NCI-H2196 (cell line): Measurements from ENCODE around the gene KSR1.
"Not testable (repeated sequence)": the region's sequence is repeated elsewhere in the genome, so short reads cannot be mapped to it uniquely, and the experiment has no call there.

Experiments
- DNase-seq: peaks from one replicate; lab custom pipeline; 2025; ENCODE audit not compliant: unreplicated experiment; lab: John Stamatoyannopoulos, UW

KSR1 gene

DNA sequence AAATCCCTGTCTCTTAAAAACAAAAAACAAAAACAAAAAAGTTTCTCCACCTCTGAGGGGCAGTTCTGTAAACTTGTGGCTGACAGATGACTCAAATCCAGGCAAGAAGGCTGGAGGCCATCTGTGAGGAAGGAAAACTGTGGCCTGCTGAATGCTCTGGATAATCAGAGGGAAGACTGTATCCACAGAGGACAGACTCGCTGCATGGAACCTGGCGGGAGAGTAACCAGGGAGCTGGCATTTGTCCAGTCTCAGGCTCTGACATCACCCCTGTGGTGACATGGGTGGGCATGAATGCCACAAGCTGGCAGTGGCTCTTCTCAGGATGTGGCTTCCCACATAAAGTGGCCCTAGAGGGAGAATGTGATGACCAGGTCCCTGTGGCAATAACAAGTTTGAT, 2.8 kb upstream of the KSR1 start:
- no peak for DNase-seq

DNA sequence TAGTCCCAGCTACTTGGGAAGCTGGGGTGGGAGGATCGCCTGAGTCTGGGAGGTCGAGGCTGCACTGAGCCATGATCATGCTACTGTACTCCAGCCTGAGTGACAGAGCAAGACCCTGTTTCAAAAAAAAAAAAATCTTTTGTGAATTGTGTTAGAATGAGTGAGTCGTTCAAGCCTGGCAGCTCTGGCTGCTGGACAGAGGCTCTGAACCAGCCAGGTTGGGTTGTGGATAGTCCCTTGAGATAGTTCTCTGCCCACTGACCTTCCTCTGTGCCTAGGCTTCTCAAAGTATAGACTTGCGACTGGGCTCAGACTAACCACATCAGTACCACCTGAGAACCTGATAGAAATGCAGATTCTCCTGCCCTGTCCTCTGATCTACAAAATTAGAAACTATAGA, 2.2 kb upstream of the KSR1 start:
- DNase-seq, result no peak

DNA sequence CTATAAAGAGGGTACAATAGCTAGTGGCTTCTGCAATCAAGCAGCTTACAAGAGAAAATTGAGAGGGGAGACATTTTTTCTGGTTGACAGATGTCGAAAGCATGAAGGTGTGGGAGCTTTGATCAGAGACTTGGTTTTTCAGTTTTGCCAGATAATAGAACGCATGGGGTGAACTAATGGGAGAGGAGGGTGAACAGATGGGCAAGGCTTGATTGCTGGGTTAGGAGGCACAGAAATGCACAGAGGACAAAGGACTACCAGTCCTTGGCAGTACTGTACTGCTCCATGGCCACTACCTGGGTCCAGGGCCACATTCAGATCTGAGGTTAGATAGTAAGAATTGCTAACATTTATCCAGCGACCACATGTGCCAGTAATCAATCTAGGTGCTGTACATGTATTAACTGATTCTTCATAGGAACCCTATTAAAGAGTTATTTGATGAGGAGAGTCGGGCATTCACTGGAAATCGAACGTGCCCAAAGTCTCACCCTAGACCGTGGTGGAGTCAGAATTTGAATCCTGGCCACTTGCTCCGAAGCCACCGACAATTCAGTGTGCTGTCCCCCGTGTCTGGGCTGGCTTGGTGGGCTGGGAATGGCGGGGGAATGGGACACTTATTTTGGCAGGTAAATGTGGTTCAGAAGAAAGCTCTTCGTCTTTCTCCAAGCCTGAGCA, 873 bp upstream of the KSR1 start:
- no peak for DNase-seq

DNA sequence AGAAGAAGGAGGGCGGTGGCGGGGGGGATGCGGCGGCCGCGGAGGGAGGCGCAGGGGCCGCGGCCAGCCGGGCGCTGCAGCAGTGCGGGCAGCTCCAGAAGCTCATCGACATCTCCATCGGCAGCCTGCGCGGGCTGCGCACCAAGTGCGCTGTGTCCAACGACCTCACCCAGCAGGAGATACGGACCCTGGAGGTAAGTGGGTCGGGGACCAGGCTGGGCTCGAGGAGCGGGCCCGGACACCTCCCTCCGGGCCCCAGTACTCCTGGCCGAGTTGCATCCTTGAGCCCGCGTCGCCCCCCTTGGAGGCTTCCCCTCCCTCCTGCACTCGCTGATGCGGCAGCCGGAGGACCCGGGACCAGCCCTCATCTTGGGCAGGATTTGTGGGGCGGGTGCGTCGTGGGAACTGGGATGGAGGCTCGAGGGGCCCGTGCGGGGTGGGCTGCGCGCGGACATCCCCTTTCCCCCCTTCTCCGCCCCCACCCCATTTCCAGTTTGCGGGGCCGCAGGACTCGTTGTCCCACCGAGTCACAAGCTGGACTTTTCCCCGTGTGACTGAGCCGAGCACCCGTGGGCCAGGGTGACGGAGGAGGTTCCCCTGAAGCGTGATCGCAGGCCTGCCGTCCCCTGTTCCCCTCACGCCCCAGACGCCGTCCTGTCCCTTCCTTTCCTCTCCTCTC, 572 bp downstream of the KSR1 start:
- no peak for DNase-seq

DNA sequence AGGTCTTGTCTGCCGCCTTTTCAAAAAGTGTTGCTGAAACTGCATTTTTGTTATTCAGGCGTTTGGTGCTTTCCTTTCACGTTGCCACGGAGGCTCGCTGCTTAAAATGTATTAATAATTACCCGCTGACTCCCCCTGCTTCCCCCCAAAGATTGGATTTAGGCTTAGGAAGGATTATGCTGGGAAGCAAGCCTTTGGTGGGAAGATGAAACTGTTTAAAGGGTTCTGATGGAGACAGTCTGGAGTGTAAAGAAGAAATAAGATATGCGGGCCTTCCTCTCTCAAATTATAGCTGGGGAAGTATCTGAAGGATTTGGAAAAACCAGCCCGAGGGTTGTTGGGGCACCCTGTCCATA, 1.1 kb downstream of the KSR1 start:
- DNase-seq, result no peak

DNA sequence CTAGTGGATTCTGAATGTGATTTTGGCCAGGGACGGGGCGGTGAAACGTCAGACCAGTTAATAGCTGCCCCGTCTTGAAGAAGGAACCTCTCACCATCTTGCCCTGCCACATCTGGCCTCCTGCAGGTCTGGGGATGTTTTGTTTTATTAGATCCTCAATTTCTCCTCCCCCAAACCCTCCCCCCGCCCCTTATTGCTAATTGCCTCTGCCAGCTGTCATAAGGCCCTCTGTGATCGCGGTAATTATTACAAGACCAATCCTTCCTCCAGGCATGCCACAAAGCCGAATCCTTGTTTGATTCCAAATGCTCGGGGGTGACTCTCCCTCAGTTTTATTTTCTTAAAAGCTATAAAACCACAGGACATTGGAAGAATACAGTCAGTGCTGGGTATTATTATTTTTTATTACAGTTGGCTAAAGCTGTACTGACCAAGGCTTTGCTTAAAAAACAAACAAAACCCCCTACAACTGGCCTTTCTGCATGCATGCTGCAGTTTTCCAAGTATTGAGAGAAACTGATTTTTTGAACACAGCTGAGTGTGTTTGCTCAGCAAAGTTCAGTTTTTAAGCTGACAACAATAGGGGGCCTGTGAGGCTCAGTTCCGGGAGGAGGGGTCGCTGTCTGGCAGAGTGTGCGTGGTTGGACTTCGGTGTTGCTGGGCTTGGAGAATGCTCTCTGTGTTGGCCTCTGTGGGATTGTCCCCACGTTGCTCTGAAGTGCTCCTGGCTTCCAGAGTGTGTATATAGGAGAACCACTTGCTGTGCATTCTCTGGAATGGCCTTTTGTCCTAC, 1.7 kb downstream of the KSR1 start:
- DNase-seq, result no peak

DNA sequence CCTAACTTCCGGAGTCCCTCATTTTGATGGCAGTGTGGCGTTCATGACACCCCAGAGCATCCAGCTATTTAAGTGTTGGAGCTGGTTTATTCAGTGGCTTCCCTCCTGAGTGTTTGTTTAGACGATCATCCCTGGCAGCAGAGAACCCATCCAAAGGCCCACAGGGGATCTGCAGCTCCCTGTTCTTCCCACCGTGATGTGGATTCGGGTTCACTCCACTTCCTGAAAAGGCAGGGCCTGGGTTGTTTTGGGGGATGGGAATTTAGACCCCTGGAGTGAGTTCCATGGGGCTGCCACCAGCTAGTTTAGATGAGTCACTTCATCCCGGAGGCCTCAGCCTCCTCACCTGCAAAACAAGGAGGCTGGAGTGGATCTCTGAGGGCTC, 2.3 kb downstream of the KSR1 start:
- no peak for DNase-seq

DNA sequence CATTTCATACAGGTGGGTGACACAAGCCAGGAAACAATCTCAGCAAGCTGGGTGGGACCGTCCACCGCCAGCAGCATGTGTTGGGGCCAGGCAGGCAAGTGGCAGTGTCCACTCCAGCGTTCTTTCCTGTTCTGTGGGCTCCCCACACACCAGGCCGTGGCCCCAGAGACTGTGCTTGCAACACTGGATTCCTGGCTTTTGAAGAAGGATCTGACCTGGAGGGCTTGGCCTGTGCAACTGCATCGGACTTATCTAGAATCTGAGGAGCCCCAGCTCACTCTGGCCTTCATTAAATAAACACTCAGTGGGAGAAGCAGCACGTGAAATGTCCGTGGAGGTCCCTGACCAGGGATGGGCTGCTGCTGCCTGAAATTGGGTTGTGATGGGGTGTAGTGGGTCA, 3.2 kb downstream of the KSR1 start:
- no peak for DNase-seq

DNA sequence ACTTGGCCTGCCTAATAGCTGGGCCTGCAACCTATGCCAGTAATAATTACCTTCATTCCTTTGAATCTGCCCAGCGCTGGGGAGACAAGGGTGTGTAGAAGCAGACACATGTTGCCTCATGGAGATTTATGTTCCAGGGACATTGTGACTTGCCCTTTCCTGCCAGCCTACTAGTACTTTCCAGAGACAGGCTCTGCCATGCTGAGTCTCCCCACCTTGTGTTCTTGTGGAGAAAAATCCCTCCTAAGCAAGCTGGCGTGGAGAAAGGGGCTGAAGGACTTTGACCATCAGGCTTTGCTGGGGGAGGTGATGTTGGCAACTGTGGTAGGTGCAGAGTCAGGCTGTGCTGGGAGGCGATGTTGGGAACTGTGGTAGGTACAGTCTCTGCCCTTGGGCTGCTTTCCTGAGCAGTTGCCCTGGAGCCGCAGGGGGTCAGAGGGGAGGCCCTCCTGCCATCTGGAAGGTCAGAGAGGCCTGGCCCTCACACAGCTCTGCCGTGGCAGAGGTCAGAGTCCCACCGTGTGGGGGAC, 4.0 kb downstream of the KSR1 start:
- no peak for DNase-seq

DNA sequence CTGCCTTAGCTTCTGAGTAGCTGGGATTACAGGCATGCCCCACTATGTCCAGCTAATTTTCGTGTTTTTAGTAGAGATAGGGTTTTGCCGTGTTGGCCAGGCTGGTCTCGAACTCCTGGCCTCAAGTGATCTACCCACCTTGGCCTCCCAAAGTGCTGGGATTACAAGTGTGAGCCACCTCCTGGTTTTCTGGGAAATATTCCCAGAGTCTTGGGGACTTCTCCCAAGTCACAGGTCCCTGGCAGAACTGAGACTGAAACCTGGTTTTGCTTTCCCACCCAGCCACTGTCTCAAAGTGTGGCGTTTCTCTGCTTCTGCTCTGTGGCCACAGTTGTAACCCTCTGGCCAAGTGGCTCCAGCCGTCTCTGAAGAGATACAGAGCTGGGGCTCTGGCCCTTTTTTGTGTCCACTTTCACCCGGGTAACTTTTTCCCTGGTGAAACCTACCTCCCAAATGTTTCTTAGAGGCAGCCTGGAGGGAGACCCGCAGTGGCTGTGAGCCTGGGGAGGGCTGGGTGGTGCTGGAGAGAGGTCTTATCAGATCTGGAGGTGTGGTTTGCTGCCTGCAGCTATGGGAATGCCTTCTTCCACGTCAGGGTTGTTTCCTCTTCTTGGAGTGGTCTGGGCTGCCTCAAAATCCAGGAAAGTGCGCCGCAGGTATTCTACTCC, 5.1 kb downstream of the KSR1 start:
- no peak for DNase-seq

DNA sequence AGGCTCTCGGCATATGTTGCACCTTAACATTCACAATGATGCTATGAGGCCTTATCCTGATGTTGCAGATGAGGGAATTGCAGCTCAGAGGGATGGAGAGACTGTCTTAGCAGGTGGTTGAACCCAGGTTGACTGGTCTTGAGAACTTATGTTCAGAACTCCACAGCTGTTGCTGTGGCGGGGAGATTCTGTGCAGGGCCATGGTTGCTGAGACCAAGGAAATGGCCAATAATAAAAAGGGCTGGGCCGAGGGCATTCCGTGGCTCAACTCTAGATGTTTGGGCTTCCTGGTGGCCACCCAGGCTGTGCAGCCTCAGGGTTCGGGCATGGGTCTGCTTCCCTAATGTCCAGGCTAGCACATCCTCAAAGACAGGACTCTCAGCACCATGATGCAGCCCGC, 5.9 kb downstream of the KSR1 start:
- DNase-seq, result no peak

DNA sequence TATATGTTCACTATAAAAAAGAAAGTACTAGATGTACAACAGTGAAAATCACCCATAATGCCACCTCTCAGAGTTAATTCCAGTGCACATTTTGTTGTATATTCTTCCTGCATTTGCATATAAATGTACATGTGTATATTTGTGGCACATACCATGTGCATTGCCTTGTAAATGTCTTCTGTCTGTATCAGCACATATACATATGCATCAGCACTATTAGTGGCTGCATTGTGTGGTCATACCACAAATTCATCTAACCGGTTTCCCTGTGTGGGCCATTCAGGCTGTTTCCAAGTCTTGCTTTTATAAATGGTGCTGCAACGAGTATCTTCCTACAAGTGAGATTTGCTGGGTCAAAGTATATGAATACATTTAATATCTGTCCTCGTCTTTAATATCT, 6.5 kb downstream of the KSR1 start:
- DNase-seq, result no peak

DNA sequence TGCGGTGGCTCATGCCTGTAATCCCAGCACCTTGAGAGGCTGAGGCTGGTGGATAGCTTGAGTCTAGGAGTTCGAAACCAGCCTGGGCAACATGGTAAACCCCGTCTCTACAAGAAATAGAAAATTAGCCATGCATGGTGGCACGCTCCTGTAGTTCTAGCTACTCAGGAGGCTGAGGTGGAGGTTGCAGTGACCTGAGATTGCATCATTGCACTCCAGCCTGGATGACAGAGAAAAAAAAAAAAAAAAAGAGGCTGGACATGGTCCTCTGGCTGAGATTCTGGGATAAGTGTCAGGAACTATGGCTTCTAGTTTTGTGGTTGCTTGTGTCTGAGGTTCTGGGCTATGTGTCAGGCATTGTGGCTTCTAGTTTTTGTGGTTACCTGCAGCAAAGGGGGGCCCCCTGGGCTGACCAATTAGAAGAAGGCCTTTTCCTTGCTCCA, 7.0 kb downstream of the KSR1 start:
- no peak for DNase-seq

DNA sequence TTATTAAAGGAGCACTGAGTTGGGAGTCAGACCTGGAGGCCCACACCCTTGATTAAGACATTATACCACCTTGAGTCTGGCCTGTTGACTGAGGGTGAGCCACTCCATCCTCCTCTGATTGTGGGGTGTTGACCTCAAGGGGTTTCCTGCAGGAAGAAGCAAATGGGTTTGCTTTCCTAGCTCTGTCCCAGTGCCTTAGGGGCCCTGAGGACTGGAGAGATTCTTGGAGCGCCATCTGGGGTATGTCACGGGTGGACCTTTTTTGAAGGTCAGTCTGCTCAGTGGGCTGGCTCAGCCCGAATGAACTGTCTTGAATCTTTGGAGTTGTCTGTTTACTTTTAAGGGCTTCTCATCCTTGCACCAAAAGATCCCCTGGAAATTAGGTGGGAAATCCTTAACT, 7.8 kb downstream of the KSR1 start:
- not testable (repeated sequence) for DNase-seq

DNA sequence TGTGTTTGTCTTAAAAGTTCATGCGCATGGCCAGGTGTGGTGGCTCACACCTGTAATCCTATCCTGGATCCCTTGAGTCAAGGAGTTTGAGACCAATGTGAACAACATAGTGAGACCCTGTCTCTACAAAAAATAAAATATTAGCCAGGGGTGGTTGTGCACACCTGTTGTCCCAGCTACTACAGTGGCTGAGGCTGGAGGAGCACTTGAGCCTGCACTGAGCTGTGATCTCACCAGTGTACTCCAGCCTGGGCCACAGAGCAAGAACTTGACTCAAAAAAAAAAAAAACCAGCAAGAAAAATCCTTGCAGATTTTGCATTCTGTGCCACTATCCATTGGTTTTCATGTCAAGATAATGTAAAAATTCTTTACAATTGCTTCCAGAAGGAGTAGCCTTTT, 8.2 kb downstream of the KSR1 start:
- DNase-seq, result no peak

DNA sequence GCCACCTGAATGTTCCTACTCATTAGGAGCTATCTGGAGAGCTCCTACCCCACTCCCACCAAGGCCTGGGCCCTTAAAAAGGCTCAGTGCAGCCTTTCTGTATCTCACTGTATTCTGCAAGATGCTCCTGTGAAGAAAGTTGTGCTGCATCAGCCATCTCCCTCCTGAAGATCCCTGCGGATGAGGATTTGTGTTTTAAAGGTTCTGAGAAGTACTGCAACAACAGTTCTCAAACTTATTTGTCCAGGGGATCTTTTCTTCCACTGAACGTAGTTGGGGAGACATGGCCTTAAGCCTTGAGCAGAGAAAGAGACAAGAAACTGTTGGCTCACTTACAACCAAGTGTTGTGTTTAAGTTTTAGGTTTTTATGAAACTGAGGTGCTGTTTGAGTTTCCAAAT, 9.6 kb downstream of the KSR1 start:
- not testable (repeated sequence) for DNase-seq

DNA sequence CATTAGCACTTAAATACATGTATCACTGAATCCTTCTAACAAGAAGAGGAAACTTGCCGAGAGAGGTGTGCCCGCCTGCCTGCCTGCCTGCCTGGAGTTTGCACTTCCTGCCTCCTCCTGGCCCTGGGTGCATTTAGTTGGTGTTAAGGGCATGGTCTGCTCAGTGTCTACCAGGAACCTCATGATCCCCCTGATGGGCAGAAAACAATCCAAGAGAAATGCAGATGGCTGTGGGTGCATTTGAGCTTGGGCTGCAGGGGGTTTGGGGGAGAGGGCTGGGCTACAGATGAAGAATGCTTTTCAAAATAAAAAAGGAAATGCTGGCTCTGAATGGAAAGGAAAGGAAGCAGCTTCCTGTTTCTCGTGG, 10.1 kb downstream of the KSR1 start:
- no peak for DNase-seq

DNA sequence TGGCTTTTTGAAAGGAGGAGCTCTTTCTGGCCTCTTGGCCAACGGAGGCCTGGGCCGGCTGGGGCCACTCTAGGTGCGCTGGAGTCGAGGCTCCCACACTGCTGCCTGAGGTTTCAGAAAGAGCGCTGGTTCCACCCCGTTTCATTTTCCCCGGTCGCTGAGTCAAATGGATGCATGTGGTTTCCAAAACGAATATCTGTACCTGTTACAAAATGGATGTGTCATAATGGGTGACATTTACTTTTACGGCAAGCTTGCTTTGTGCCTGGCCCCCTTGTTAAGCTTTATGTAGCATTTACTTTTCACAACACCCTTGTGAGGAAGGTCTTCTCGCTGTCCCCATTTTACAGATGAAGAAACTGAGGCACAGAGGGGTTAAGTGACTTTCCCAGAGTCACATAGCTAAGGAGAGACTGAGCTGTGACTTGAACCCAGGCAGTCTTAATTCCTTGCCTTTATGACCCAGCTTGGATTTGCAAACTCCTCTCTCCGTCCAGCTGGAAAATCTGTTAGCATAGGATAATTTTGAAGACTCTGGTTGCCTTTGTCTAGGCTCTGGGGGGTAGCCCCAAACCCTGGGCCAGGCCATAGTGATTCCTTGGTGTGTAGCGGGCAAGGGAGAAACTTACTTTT, 10.6 kb downstream of the KSR1 start:
- DNase-seq, result no peak

DNA sequence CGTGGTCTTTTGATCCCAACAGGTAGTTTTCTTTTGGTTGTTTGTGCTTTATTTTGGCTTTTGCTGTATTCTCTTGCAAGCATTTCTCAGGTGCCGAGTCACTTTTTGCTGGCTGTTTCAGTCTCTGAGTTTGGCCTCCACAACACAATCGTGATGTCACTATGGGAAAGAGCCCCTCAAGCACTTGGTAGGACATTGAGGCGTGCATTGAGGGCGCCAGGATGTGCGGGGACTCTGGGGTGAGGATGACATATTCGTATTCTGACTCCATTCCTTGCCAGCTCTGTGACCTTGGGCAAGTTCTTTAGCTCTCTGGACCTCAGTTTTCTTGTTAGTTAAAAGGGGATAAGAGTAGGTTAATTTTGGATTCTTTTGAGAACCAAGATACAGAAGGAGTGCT, 13.0 kb downstream of the KSR1 start:
- no peak for DNase-seq

DNA sequence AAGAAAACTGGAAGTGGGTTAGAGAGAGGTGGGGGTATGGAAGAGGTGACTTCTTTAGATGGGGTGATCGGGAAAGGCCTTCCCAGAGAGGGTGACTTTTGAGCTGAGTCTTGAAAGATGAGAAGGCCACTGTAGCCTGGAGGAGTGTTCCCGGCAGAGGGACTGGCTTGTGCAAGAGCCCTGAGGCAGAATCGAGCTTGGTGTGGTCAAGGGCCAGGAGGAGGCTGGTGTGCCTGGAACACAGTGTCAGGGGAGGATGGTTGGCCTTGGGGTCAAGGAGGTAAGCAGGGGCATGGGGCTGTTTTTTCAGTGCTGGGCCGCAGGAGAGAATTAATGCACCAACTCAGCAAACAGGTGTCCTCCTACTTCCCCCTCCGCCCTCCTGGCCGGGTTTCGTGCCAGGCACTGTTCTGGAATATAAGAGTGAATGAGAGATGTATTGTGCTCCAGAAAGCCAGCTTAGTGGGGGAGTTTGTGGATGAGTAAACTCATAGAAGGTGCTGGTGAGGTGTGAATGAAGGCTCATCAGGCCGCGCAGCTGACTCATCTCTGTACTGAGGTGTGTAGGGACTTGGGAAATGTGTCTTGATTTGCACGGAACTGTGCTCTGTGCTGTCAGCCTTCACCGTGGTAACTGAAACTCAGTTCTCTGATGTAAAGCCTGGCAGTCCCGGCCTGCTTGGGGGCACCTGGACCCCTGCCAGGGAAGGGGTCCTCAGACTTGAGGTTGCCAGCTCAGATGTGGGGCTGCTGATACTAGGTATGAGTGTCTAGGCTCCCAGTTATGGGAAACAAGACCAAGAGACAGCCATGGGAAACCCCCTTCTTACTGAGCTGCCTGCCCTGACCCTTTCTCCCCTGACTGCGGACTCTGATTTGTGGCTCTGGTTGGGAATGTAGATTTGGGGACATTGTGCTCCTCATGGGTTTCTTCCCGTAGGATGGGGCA, 15.3 kb downstream of the KSR1 start:
- DNase-seq, result no peak
